ENCODE measurements around the gene CREG2.

The CREG2 gene

GRCh38 chr2:101396316-101396717 lies 9.0 kb upstream of the CREG2 start:
- H3K4me1 ChIP-seq = peaks cover 24 to 30% (median 25%) of the 10 kb centered on the region in 10 experiments
- H4K20me1 ChIP-seq = peaks cover 0 to 10% (median 0%) of the 10 kb centered on the region in 11 experiments; a peak in 3 of 22 replicates
- peaks cover 0 to 8% (median 0%) of the 10 kb centered on the region in 11 experiments; a peak in 4 of 22 replicates for H3K27me3 ChIP-seq
- H3K27ac ChIP-seq = no peak overlapping the region
- H3K4me3 ChIP-seq = no peak overlapping the region
- TF ChIP-seq Cebpa-rat (IDR thresholded peaks at IDR 0.05) = no peak
- no peak overlapping the region for H3K9ac ChIP-seq
- H3K9me3 ChIP-seq (replicated peaks in 1 of 11) = peaks cover 0 to 6% (median 0%) of the 10 kb centered on the region in 11 experiments; a peak in 3 of 22 replicates
- no peak overlapping the region for H3K4me2 ChIP-seq
- H3K36me3 ChIP-seq = peaks cover 0 to 9% (median 0%) of the 10 kb centered on the region in 11 experiments; a peak in 1 of 22 replicates

GRCh38 chr2:101395545-101396315 lies 8.4 kb upstream of the CREG2 start:
- no peak overlapping the region for H3K27ac ChIP-seq

GRCh38 chr2:101388232-101388631 lies 929 bp upstream of the CREG2 start:
- Histone ChIP-seq H3K27ac (no peak overlapping the region), H3K27me3 (peaks cover 48 to 65% (median 61%) of the 10 kb centered on the region in 11 experiments), H3K9me3 (replicated peaks in 1 of 11) (peaks cover 0 to 20% (median 7%) of the 10 kb centered on the region in 11 experiments; a peak in 12 of 22 replicates), H4K20me1 (peaks cover 0 to 20% (median 0%) of the 10 kb centered on the region in 11 experiments; a peak in 5 of 22 replicates), H3K4me3 (no peak overlapping the region), H3K4me1 (peaks cover 8 to 20% (median 12%) of the 10 kb centered on the region in 10 experiments; a peak in 16 of 20 replicates), H3K36me3 (no peaks in the 10 kb centered on the region), H3K9ac (no peak overlapping the region), H3K4me2 (peak overlapping the region in 1 of 11 experiments; percentile 33; a peak in 1 of 22 replicates)
- no peak for TF ChIP-seq Cebpa-rat (IDR thresholded peaks at IDR 0.05)

More at GRCh38 chr2:101395545-101396315, 8.4 kb upstream of the CREG2 start:
- Histone ChIP-seq H4K20me1 (peaks cover 0 to 6% (median 0%) of the 10 kb centered on the region in 11 experiments; a peak in 3 of 22 replicates), H3K9ac (no peak overlapping the region), H3K36me3 (peaks cover 0 to 9% (median 0%) of the 10 kb centered on the region in 11 experiments; a peak in 1 of 22 replicates), H3K27me3 (peaks cover 0 to 5% (median 0%) of the 10 kb centered on the region in 11 experiments; a peak in 4 of 22 replicates), H3K4me1 (peaks cover 18 to 25% (median 19%) of the 10 kb centered on the region in 10 experiments), H3K9me3 (replicated peaks in 1 of 11) (peaks cover 0 to 6% (median 0%) of the 10 kb centered on the region in 11 experiments; a peak in 3 of 22 replicates), H3K4me3 (no peak overlapping the region), H3K4me2 (no peak overlapping the region)
- no peak for TF ChIP-seq Cebpa-rat (IDR thresholded peaks at IDR 0.05)

GRCh38 chr2:101386599-101387150 lies 628 bp downstream of the CREG2 start:
- H3K36me3 ChIP-seq = no peaks in the 10 kb centered on the region
- H3K27ac ChIP-seq = no peak overlapping the region
- peaks cover 48 to 65% (median 61%) of the 10 kb centered on the region in 11 experiments for H3K27me3 ChIP-seq
- peak overlapping the region in 9 of 10 experiments; percentile 10 to 56 (median 36); a peak in 14 of 20 replicates for H3K4me3 ChIP-seq
- no peak for TF ChIP-seq Cebpa-rat (IDR thresholded peaks at IDR 0.05)
- peaks cover 0 to 20% (median 7%) of the 10 kb centered on the region in 11 experiments; a peak in 12 of 22 replicates for H3K9me3 ChIP-seq (replicated peaks in 1 of 11)
- H3K4me1 ChIP-seq = peaks cover 14 to 27% (median 20%) of the 10 kb centered on the region in 10 experiments
- peaks cover 0 to 20% (median 0%) of the 10 kb centered on the region in 11 experiments; a peak in 5 of 22 replicates for H4K20me1 ChIP-seq
- H3K9ac ChIP-seq = no peak overlapping the region
- peak overlapping the region; percentile 35 to 83 (median 54); a peak in 19 of 22 replicates for H3K4me2 ChIP-seq

GRCh38 chr2:101383016-101383541 lies 4.2 kb downstream of the CREG2 start:
- H3K4me1 ChIP-seq = peaks cover 32 to 53% (median 39%) of the 10 kb centered on the region in 10 experiments
- no peak for TF ChIP-seq Cebpa-rat (IDR thresholded peaks at IDR 0.05)

GRCh38 chr2:101382442-101382841 lies 4.9 kb downstream of the CREG2 start:
- H3K4me1 ChIP-seq = peaks cover 30 to 49% (median 37%) of the 10 kb centered on the region in 10 experiments
- H3K9me3 ChIP-seq (replicated peaks in 1 of 11) = peaks cover 0 to 11% (median 3%) of the 10 kb centered on the region in 11 experiments; a peak in 10 of 22 replicates
- peaks cover 0 to 9% (median 0%) of the 10 kb centered on the region in 11 experiments; a peak in 5 of 22 replicates for H4K20me1 ChIP-seq
- no peak overlapping the region for H3K4me3 ChIP-seq
- H3K36me3 ChIP-seq = no peaks in the 10 kb centered on the region
- H3K27ac ChIP-seq = no peak overlapping the region
- H3K9ac ChIP-seq = no peak overlapping the region
- peak overlapping the region in 5 of 11 experiments; percentile 69 to 86 (median 73); a peak in 4 of 22 replicates for H3K4me2 ChIP-seq
- no peak for TF ChIP-seq Cebpa-rat (IDR thresholded peaks at IDR 0.05)
- H3K27me3 ChIP-seq = peaks cover 23 to 38% (median 33%) of the 10 kb centered on the region in 11 experiments

More at GRCh38 chr2:101383016-101383541, 4.2 kb downstream of the CREG2 start:
- Histone ChIP-seq H3K4me2 (no peak overlapping the region), H3K9me3 (replicated peaks in 1 of 11) (peaks cover 0 to 17% (median 7%) of the 10 kb centered on the region in 11 experiments; a peak in 12 of 22 replicates), H3K27me3 (peaks cover 30 to 45% (median 39%) of the 10 kb centered on the region in 11 experiments), H3K9ac (no peak overlapping the region), H3K36me3 (no peaks in the 10 kb centered on the region), H3K4me3 (no peak overlapping the region), H4K20me1 (peaks cover 0 to 15% (median 0%) of the 10 kb centered on the region in 11 experiments; a peak in 5 of 22 replicates), H3K27ac (no peak overlapping the region)

GRCh38 chr2:101380376-101380775 lies 6.9 kb downstream of the CREG2 start:
- Histone ChIP-seq H3K9me3 (replicated peaks in 1 of 11) (no peaks in the 10 kb centered on the region), H3K4me2 (peak overlapping the region; percentile 55 to 86 (median 73)), H3K9ac (peak overlapping the region in 2 of 11 experiments; percentile 8 to 53; a peak in 1 of 22 replicates), H3K27ac (peak overlapping the region in 7 of 11 experiments; percentile 9 to 61 (median 25); a peak in 9 of 22 replicates), H3K4me1 (peaks cover 28 to 50% (median 45%) of the 10 kb centered on the region in 10 experiments), H3K27me3 (peaks cover 3 to 18% (median 12%) of the 10 kb centered on the region in 11 experiments), H3K36me3 (no peaks in the 10 kb centered on the region), H4K20me1 (no peaks in the 10 kb centered on the region), H3K4me3 (no peak overlapping the region)
- no peak for TF ChIP-seq Cebpa-rat (IDR thresholded peaks at IDR 0.05)

- peak overlapping the region in 4 of 11 experiments; percentile 16 to 76 (median 64); a peak in 4 of 22 replicates for H3K4me2 ChIP-seq
- no peak overlapping the region for H3K9ac ChIP-seq
- H3K9me3 ChIP-seq (replicated peaks in 1 of 11) = no peaks in the 10 kb centered on the region
- no peaks in the 10 kb centered on the region for H4K20me1 ChIP-seq
- TF ChIP-seq Cebpa-rat (IDR thresholded peaks at IDR 0.05) = no peak
- peaks cover 0 to 5% (median 0%) of the 10 kb centered on the region in 11 experiments; a peak in 3 of 22 replicates for H3K27me3 ChIP-seq
- H3K27ac ChIP-seq = peak overlapping the region in 1 of 11 experiments; percentile 58; a peak in 2 of 22 replicates
- no peak overlapping the region for H3K4me3 ChIP-seq
- H3K4me1 ChIP-seq = peaks cover 28 to 59% (median 52%) of the 10 kb centered on the region in 10 experiments
- no peaks in the 10 kb centered on the region for H3K36me3 ChIP-seq
These were observed 8.2 kb downstream of the CREG2 start for GRCh38 chr2:101379091-101379490.

All from BLaER1 treated with 17β-estradiol and CSF1 and Interleukin-3, amounts not matched to agents 10 nM and 100 nM (cell line).